ENCODE results near the gene C1orf56. TPM values are rescaled to one million over a fixed set of nuclear protein-coding genes. Genes with fewer than 3 reads are reported as not detected.

The C1orf56 gene, protein sequence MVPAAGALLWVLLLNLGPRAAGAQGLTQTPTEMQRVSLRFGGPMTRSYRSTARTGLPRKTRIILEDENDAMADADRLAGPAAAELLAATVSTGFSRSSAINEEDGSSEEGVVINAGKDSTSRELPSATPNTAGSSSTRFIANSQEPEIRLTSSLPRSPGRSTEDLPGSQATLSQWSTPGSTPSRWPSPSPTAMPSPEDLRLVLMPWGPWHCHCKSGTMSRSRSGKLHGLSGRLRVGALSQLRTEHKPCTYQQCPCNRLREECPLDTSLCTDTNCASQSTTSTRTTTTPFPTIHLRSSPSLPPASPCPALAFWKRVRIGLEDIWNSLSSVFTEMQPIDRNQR
- total RNA-seq: 1 to 10 TPM in 1 of 2 donors, under 1 TPM in 1; 0.95 to 1.1 TPM

GRCh38 chr1:151047591-151047924, at the start of gene C1orf56:
Gene C1orf56 (plus strand): TSS chr1:151047751. CDS start chr1:151047848, 97 bp downstream.
- Mint-ChIP-seq H3K27me3 (no peaks in the 10 kb centered on the region), H3K27ac (peak within 1 kb of the TSS; percentile 89 to 94), H3K4me3 (peak within 1 kb of the TSS; percentile 90), H3K4me1 (ENCODE audit: low read depth in 2 of 2) (peaks cover 36 to 42% of the 10 kb centered on the region in 2 donors), H3K9me3 (no peaks in the 10 kb centered on the region), H3K36me3 (peaks cover 9% of the 10 kb centered on the region)
- peak; percentile 80 for DNase-seq (ENCODE audit: low spot score)
- peak; percentile 82 to 87 for ATAC-seq

GRCh38 chr1:150997949-150998348, 49.6 kb upstream of the C1orf56 start:
- Mint-ChIP-seq H3K4me1 (ENCODE audit: low read depth in 2 of 2) (peaks cover 14 to 24% of the 10 kb centered on the region in 2 donors), H3K9me3 (no peaks in the 10 kb centered on the region), H3K27me3 (no peaks in the 10 kb centered on the region), H3K4me3 (no peak overlapping the region), H3K27ac (no peak overlapping the region), H3K36me3 (no peaks in the 10 kb centered on the region)
- DNase-seq (ENCODE audit: low spot score) (no peak), ATAC-seq (no peak)

DNA sequence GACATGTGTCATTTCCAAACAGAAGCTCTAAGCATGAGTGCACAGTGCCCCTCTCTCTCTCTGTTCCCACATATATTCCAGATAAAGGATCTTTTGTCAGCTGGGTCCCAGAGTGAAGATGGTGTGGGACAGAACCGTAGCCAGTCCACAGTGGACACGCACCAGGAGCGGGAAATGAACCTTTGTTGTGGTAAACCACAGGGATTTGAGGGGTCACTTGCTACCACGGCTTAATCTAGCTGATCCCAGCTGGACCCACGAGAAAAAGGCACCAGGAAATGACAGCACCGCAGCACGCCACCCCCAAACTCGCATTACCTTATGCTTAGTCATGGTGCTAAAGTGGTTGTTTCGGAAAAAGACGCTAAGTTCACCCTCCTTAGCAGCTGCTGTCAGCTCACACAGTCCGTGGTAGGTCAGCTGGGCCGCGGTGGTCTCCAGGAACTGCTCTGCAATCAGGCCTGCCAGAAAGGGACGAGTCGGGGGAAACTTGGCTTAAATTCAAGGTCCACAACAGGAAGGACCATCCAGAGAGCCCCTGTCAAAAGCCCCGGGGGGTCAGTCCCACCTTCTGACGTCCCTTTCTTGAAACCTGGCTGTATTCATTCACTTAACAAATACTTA, 48.4 kb upstream of the C1orf56 start:
- Mint-ChIP-seq H3K27ac (peak overlapping the region; percentile 23 to 65), H3K4me3 (no peak overlapping the region), H3K36me3 (no peaks in the 10 kb centered on the region), H3K9me3 (no peaks in the 10 kb centered on the region), H3K4me1 (ENCODE audit: low read depth in 2 of 2) (peaks cover 17 to 27% of the 10 kb centered on the region in 2 donors), H3K27me3 (no peaks in the 10 kb centered on the region)
- DNase-seq (ENCODE audit: low spot score): no peak
- peak; percentile 73 to 75 for ATAC-seq

- no peaks in the 10 kb centered on the region for H3K9me3 Mint-ChIP-seq
- peaks cover 17 to 27% of the 10 kb centered on the region in 2 donors for H3K4me1 Mint-ChIP-seq (ENCODE audit: low read depth in 2 of 2)
- DNase-seq (ENCODE audit: low spot score) (no peak), ATAC-seq (no peak)
- no peak overlapping the region for H3K4me3 Mint-ChIP-seq
- no peaks in the 10 kb centered on the region for H3K36me3 Mint-ChIP-seq
- H3K27ac Mint-ChIP-seq: no peak overlapping the region
- no peaks in the 10 kb centered on the region for H3K27me3 Mint-ChIP-seq
Measured at GRCh38 chr1:150999926-151000325, 47.6 kb upstream of the C1orf56 start.

GRCh38 chr1:151000408-151000807, 47.1 kb upstream of the C1orf56 start:
- Mint-ChIP-seq H3K27me3 (no peaks in the 10 kb centered on the region), H3K4me3 (peak overlapping the region; percentile 1), H3K36me3 (no peaks in the 10 kb centered on the region), H3K27ac (peak overlapping the region in 1 of 2 donors; percentile 78), H3K9me3 (no peaks in the 10 kb centered on the region), H3K4me1 (ENCODE audit: low read depth in 2 of 2) (peaks cover 19 to 28% of the 10 kb centered on the region in 2 donors)
- ATAC-seq (no peak), DNase-seq (ENCODE audit: low spot score) (no peak)

DNA sequence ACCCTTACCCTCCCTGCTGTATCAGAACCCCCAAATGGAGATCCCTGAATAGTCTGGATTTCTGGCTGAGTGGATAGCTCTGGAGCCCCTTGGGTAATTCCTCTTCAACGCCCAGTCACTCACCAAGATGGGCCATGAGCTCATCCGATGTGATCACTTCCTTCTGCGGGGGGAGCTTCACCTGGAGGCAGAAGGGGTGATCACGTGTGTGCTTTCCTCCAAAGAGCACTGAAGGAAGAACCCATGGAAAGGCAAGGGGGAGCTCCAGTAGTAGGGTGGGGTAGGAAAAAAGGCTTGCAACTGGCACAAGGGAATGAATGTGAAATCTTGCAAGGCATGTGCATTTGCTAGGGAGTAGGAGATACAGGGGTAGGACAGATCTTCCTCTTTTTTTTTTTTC, 45.9 kb upstream of the C1orf56 start:
- Mint-ChIP-seq H3K4me3 (no peak overlapping the region), H3K27me3 (no peaks in the 10 kb centered on the region), H3K27ac (peak overlapping the region; percentile 37 to 93), H3K9me3 (no peaks in the 10 kb centered on the region), H3K4me1 (ENCODE audit: low read depth in 2 of 2) (peaks cover 31 to 35% of the 10 kb centered on the region in 2 donors), H3K36me3 (no peaks in the 10 kb centered on the region)
- DNase-seq (ENCODE audit: low spot score) (no peak), ATAC-seq (no peak)

GRCh38 chr1:151002051-151002450, 45.5 kb upstream of the C1orf56 start:
- Mint-ChIP-seq H3K9me3 (no peaks in the 10 kb centered on the region), H3K27ac (peak overlapping the region; percentile 37 to 93), H3K36me3 (no peaks in the 10 kb centered on the region), H3K27me3 (no peaks in the 10 kb centered on the region), H3K4me1 (ENCODE audit: low read depth in 2 of 2) (peaks cover 35 to 38% of the 10 kb centered on the region in 2 donors), H3K4me3 (no peak overlapping the region)
- ATAC-seq: no peak
- no peak for DNase-seq (ENCODE audit: low spot score)

DNA sequence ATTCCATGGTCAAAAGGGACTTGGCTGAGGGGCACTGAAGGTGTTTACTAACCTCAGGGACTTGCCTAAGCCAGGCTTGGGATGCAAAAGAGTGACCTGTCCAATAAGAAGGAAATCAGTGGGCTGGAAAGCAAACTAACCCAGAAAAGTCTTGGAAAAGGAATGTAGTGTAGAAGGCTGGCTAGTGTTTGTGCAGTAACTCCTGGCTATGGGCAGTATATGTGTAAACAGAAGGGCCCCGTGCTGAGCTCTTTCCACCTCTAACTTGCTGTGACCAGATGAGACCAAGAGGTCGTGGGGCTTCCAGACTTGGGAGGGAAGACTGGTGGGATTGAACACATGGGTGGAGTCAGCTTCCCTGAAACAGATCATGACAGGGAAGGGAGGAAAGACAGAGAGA, 44.9 kb upstream of the C1orf56 start:
- H3K27me3 Mint-ChIP-seq: no peaks in the 10 kb centered on the region
- no peaks in the 10 kb centered on the region for H3K9me3 Mint-ChIP-seq
- ATAC-seq (no peak), DNase-seq (ENCODE audit: low spot score) (no peak)
- peak overlapping the region; percentile 66 for H3K4me3 Mint-ChIP-seq
- H3K36me3 Mint-ChIP-seq: no peaks in the 10 kb centered on the region
- H3K27ac Mint-ChIP-seq: peak overlapping the region; percentile 37 to 93
- H3K4me1 Mint-ChIP-seq (ENCODE audit: low read depth in 2 of 2): peaks cover 41 to 43% of the 10 kb centered on the region in 2 donors

DNA sequence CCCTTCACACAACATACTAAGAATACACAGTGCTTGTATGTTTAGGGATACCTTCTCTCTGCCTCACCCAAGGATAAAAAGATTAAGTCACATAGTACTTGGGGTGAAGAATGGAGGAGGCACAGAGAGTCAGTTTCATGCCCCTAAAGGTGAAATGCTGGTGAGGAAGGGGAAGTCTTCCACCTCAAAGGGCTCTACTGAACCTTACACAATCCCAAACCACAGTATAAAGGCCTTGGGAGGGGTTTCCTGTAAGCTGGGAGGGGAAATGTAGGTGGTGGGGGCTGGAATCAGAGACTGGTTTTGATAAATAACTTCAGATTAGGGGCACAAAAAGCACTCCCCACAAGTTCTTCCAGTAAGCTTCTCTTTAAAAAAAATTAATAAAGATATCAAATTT, 44.4 kb upstream of the C1orf56 start:
- no peak for ATAC-seq
- H3K4me1 Mint-ChIP-seq (ENCODE audit: low read depth in 2 of 2): peaks cover 46 to 47% of the 10 kb centered on the region in 2 donors
- peak overlapping the region; percentile 66 for H3K4me3 Mint-ChIP-seq
- H3K9me3 Mint-ChIP-seq: no peaks in the 10 kb centered on the region
- no peak for DNase-seq (ENCODE audit: low spot score)
- peak overlapping the region; percentile 37 to 93 for H3K27ac Mint-ChIP-seq
- H3K36me3 Mint-ChIP-seq: no peaks in the 10 kb centered on the region
- H3K27me3 Mint-ChIP-seq: no peaks in the 10 kb centered on the region

DNA sequence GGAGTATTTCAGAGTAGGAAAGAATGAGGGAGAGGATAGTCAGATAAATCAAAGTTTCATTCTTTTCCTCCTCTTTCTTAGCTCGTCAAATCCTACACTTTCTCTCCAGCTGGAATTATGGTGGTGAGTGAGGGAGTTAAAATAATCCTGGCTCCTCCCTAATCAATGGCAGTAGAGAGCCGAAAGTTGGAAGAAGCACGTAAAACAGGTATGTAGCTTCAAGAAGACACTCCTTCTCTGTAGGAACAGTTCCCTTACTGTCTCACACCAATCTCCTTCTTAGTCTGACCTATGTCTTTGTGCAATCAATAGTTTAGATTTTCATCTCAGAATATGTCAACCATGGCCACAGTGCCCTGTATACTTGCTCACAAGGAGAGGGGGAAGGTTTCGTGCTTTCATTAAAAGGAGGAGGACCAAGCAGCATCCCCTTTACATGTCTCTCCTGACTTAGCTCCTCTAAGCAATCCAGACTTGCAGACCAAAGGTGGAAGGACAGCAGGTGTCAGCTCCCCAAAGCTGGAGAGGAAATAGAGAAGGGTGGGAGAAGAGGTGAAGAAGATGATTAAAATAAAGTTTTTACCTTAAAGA, 41.7 kb upstream of the C1orf56 start:
- peak overlapping the region; percentile 80 to 93 for H3K27ac Mint-ChIP-seq
- H3K9me3 Mint-ChIP-seq: no peaks in the 10 kb centered on the region
- H3K4me3 Mint-ChIP-seq: peak overlapping the region; percentile 87
- no peaks in the 10 kb centered on the region for H3K36me3 Mint-ChIP-seq
- ATAC-seq (no peak), DNase-seq (ENCODE audit: low spot score) (no peak)
- H3K27me3 Mint-ChIP-seq: no peaks in the 10 kb centered on the region
- H3K4me1 Mint-ChIP-seq (ENCODE audit: low read depth in 2 of 2): peaks cover 49 to 56% of the 10 kb centered on the region in 2 donors

GRCh38 chr1:151006327-151007052, 41.1 kb upstream of the C1orf56 start, which contains the start of gene MINDY1:
Gene MINDY1 (minus strand): TSS chr1:151006902. CDS start chr1:151002617, 4,285 bp downstream.
- H3K4me3 Mint-ChIP-seq: peak within 1 kb of the TSS; percentile 87
- ATAC-seq: peak; percentile 37 to 46
- no peaks in the 10 kb centered on the region for H3K36me3 Mint-ChIP-seq
- no peaks in the 10 kb centered on the region for H3K27me3 Mint-ChIP-seq
- peaks cover 52 to 61% of the 10 kb centered on the region in 2 donors for H3K4me1 Mint-ChIP-seq (ENCODE audit: low read depth in 2 of 2)
- peak; percentile 62 for DNase-seq (ENCODE audit: low spot score)
- peak within 1 kb of the TSS; percentile 80 to 93 for H3K27ac Mint-ChIP-seq
- H3K9me3 Mint-ChIP-seq: no peaks in the 10 kb centered on the region

DNA sequence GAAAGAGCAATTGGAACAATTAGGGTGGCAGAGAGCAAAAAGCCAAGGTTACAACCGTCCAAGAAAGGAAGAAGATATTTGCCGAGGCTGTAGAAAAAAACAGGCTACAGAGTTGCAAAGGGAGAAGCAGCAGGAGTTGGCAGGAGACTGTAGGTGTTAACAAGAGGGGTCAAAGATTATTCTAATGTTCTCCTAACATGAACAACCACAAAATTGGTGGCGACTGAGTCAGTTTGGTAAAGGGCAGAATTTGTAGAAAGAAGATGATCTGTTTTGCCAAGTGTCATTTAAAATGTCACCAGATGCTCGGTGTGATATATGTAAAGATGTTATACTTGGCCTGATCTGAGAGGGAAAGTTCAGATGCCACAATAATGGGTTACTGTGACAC, 39.7 kb upstream of the C1orf56 start:
- Mint-ChIP-seq H3K27me3 (no peaks in the 10 kb centered on the region), H3K36me3 (no peaks in the 10 kb centered on the region), H3K4me3 (peak overlapping the region; percentile 87), H3K9me3 (no peaks in the 10 kb centered on the region), H3K27ac (peak overlapping the region; percentile 80 to 93), H3K4me1 (ENCODE audit: low read depth in 2 of 2) (peaks cover 46 to 49% of the 10 kb centered on the region in 2 donors)
- ATAC-seq: no peak
- DNase-seq (ENCODE audit: low spot score): no peak

Measured in natural killer cell treated with Interleukin-12 subunit alpha and Interleukin-12 subunit beta and Interleukin-15 and Interleukin-18, amount 100 ng/mL, for 72 hours (primary cell).